CD4-positive, alpha-beta T cell treated with Interferon gamma for 1 hour (primary cell): ENCODE measurements around the gene H1-8.
"Not testable (repeated sequence)": the region's sequence is repeated elsewhere in the genome, so short reads cannot be mapped to it uniquely, and the experiment has no call there.

ENCODE experiments used
- DNase-seq: peaks from one replicate; pipeline ENCODE4 v3.0.0-alpha.2; 2020

H1-8 gene

GRCh38 chr3:129534428-129535027 is 8.4 kb upstream of the H1-8 start:
- no peak for DNase-seq

GRCh38 chr3:129535075-129535474 is 7.9 kb upstream of the H1-8 start:
- DNase-seq, result no peak

DNA sequence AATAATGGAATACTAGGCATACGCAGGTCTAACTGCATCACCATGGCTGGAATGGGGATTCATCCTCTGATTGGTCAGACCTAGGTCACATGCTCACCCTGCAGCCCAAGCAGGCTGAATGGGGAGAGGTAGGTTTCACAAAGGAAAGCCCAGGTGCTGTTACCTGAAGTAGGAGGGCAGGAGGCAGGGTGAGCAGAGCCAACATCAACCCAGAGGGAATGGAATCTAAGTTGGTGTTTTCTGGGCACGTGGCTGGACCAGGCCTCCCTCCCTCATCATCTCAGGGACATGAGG is 6.7 kb upstream of the H1-8 start:
- no peak for DNase-seq

DNA sequence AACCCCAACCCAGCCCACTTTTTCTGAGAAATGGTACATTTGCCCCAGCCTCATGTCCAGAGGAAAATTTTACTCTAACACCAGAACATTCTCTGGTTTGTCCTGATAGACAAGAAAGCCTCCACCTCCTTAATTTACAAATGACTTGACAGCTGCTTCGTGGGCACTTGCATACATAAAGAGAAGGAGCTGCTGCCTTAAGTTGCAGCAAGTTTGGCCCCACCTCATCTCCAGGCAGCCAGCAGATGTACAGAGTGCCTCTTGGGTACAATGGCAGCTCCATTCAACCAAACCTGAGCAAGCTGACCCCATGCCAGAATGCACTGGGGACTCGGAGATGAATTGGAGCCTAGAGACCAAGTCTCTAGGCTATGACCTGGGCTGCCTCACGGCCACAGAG is 6.2 kb upstream of the H1-8 start:
- no peak for DNase-seq

GRCh38 chr3:129539206-129539605 is 3.8 kb upstream of the H1-8 start:
- DNase-seq, result no peak

DNA sequence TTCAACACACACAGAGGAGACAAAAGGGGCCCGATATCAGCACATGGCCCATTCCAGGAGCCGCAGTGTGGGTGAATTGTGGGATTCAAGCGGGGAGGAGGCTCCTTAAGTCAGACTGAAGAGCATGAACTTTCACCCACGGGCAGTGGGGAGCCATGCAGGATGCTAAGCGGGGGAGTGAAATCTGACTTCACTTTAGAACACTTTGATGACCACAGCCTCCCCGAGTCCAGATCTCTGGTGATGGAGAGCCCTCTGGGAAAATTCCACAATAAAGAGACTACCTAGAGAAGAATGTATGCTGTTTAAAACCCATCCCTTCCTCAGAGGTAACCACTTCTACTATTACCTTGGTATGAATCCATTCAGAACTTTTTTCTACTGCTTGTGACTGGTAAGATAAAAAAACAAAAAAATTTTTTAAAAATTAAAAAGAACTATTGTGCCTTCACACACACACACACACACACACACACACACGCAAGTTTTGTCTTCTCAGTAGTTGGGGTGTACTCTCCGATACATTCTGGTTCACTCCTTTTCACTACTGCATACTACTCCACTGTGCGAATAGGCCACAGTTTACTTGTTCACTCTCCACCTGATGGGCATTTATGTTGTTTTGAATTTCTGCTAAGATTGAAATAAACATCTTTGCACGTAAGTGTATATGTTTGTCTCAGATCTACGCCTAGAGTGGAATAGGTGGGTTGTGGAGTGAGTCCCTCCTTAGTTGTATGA is 2.0 kb upstream of the H1-8 start:
- no peak for DNase-seq

DNA sequence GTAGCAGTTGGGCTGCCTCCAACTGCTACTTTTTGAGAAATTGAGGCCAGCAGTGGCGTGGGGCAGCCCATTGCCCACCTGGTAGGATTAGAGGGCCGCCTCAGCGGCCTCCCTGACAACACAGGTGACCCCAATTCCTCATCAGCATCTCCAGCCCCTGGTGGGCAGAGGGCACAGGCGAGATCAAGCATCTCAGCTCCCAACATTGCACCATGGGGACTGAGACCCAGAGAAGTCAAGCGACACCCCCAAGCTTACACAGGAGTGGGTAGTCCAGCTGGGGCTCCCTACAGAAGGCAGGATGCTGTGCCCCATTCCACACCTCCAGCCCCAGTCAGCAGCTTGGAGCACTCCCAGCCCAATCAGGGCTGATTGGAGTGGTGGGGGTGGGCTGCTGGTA is 228 bp upstream of the H1-8 start:
- no peak for DNase-seq

DNA sequence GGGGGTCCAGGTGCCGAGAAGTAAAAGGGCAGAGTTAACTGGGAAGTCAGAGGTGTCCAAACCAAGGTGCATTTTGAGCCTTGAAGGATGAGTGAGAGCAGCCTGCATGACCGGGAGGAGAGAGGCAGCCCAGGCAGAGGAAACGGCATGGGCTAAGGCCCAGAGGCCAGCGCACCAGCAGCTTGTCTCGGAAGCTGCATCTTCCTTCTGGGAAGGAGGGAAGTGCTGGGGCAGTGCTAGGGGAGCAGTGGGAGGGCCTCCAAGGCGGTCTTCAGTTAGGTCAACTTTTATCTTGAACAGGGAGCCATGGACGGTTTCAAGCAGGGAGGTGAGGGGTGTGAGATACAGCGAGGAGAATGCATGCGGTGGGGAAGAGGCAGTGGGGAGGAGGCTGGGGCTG is 1.0 kb downstream of the H1-8 start:
- no peak for DNase-seq

DNA sequence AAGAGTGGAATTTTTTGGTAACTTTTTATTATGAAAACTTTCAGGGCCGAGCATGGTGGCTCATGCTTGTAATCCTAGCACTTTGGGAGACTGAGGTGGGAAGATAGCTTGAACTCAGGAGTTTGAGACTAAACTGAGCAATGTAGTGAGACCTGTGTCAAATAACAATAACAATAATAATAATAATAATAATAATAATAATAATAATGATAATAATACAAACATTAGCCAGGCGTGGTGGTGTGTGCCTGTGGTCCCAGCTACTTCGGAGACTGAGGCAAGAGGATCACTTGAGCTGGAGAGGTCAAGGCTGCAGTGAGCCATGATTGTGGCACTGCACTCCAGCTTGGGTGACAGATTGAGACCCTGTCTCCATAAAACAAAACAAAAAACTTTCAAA is 3.0 kb downstream of the H1-8 start:
- not testable (repeated sequence) for DNase-seq

- DNase-seq, result no peak
These were observed 4.3 kb downstream of the H1-8 start for GRCh38 chr3:129547241-129547640.

DNA sequence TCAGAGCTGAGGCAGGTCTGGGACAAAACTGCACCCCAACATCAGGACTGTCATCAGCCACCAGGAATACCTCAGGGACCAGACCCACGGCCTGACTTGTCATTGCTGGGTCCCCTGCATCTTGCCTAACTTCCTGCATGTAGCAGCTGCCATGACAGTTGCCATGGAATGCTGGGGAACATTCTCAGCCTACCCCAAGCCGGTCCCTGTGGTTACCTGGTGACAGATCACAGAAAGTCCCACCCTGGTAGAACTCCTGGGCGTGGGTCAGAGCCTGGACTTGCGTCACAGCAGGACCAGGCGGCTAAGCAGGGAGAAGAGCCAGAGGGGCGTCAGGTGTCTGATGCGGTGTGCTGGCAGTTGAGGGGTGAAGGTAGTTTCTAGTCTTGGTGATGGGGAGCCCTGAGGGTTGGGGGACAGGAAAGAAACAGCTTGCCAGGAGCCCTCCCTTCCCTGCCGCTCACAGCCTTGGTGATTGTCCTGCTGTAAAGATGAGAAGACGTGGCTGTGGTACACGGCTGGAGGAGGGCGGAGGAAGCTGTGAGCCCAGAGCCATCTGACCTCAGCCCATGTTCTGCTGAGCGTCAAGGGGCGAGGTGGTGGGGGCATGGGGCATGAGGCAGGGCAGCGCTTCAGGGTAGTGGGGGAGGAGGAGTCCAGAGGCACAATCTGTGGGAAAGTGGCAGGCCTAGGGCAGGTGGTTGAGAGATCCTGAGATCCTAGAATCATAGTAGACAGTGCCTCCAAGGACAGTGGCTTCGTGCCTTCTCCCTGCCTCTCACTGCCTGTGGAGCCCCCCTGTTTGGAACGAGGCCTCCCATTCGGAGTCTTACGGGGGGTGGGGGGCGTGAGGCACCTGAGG is 5.4 kb downstream of the H1-8 start:
- no peak for DNase-seq

DNA sequence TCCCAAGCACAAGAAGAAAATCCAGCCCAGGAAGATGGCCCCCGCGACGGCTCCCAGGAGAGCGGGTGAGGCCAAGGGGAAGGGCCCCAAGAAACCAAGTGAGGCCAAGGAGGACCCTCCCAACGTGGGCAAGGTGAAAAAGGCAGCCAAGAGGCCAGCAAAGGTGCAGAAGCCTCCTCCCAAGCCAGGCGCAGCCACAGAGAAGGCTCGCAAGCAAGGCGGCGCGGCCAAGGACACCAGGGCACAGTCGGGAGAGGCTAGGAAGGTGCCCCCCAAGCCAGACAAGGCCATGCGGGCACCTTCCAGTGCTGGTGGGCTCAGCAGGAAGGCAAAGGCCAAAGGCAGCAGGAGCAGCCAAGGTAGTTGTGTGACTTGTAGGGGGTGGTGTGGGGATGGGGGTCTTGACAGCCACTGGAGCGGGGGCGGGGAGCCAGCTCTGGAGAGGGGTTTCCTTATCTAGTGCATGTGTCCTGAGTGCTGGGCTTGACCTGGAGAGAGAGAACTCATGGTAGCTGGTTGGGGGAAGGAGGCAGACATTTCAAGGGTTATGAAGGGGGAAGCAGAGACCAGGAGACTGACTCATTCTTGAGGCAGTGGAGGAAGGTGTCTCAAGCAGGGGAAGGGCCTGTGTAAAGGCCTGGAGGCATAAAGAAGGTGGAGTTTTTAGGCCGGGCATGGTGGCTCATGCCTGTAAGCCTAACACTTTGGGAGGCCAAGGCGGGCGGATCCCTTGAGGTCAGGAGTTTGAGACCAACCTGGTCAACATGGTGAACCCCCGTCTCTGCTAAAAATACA is 6.2 kb downstream of the H1-8 start:
- peak; percentile 10 for DNase-seq

- no peak for DNase-seq
These were observed 6.8 kb downstream of the H1-8 start for GRCh38 chr3:129549805-129550204.

- DNase-seq, result no peak
These were observed 9.5 kb downstream of the H1-8 start for GRCh38 chr3:129552287-129553050.

- no peak for DNase-seq
These were observed 10.2 kb downstream of the H1-8 start for GRCh38 chr3:129553171-129553570.

DNA sequence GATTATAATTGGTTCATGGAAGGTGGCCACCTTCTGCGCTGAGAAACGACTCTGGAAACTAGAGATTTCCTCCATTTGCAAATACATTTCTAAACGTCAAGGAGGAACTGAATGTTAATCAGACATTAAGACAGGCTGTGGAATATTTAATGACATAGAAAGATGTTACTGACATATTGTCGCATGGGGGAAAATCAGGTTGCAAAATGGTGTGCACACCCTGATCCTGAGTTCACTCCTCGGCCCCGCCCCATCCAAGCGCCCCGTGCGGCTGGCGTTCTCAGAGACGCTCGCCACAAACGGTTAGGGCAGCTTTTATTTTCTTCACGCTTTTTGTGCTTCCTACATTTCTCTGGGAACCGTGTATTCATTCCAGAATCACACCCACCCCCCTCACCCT is 10.7 kb downstream of the H1-8 start:
- DNase-seq, result peak; percentile 22

DNA sequence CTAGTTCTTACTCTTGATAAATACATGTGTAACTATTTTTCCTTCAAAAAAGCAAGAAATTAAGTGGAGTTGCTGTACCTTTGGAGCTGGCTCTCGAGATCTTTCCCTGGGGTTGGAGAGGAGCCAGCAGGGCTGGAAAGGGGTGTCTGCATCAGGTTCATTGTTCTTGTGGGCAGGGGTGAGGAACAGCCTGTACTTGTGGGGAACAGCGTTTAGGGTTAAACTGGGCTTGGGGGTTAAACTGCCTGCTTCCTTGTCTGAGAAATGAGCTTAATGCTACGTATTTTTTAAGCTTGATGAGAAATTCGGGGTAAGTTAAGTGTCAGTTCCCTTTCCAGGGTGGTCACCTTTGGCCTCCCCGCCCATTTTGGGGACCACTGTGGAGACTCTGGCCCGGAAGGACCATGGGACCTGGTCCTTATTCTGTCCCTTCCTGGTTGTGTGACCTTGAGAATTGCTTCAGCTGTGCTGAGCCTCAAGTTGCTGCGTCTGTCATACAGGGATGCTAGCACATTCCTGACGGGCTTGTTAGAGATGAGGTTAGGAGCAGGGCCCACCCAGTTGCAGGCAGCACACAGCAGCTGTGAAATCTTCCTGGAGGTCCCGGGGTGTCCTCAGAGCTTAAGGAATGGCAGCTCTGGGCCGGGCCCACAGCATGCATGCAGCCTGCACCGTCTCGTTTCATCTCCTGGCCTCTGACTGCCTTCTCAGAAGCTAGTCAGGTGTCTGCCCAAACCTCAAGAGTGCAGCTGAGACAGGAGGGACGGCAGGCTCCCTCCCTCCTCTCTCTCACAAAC is 11.6 kb downstream of the H1-8 start:
- DNase-seq, result no peak

GRCh38 chr3:129555153-129555550 is 12.2 kb downstream of the H1-8 start:
- DNase-seq, result no peak

DNA sequence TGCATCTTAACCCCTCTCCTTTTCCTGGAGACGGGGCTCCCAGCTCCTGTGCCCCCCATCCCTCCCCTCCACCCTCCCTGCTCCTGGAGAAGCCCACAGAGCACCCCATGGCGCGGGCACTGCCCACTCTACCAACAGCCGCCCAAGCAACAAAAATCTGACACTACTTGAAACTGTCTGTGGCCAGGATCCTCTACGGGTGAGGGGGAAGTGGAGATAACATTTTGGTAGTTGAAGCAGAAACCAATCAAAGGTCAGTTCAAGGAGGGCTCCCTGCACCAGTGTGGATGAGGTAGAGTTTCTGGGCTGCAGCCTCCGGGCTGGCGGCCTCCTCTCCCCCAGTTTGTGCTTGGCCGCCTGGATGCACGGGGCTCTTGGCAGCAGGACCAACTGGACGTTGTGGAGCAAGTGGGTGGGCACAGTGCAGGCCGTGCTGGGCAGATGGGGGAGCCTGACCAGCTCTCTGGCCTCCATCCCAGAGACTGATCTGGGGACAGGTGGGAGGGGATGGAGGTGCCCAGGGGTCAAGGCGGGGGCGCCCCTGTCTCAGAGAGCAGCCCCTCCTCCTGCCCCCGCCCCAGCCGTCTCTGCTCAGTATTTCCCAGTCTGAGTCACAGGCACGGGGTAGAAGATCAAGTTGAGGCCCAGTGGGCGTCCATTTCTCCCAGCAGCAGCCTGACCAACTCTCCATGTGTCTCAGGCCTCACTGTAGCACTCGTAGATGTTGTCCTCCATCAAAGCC is 12.8 kb downstream of the H1-8 start:
- no peak for DNase-seq

- DNase-seq, result no peak
These were observed 13.4 kb downstream of the H1-8 start for GRCh38 chr3:129556358-129556695.

GRCh38 chr3:129556890-129557547 is 14.0 kb downstream of the H1-8 start:
- DNase-seq, result no peak
